Pons (tissue), 1 donor: ENCODE measurements around the gene DEXI.

ENCODE experiments used
- DNase-seq: peaks from one replicate; pipeline ENCODE4 v3.0.0-alpha.2; 2016; ENCODE audit warnings: low spot score

The DEXI gene

DNA sequence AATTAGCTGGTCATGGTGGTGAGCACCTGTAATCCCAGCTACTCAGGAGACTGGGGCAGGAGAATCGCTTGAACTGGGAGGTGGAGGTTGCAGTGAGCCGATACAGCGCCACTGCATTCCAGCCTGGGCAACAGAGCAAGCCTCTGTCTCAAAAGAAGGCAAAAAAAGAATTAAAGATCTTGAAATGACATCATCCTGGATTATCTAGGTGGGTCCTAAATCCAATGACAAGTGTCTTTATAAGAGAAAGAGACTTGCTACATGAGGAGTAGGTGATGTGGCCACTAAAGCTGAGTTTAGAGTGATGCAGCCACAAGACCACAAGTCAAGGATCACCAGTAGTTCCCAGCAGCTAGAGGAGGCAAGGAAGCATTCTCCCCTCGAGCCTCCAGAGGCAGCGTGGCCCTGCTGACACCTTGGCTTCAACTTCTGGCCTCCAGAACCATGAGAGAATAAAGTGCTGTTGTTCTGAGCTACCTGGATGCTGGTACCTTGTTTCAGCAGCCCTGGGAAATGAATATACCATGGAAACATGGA lies 49.4 kb downstream of the DEXI start:
- no peak for DNase-seq

DNA sequence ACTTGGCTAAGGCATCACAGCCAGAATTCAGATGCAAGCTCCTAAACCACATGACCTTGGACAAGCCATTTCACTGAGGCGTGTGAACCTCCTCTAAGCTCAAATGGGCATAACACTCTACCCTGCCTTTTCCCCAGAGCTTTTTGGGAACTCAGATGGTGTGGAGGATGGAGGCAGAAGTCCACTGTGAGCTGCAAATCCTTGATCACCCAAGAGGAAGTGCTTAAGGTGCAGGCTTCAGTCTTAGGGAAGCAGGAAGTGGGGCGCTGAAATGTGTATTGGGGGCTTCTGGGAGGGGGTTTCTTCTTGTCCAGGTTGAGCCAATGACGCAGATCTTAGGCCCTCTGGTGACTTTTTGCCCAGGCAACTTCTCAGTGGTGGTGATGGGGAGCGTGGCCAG lies 52.4 kb downstream of the DEXI start:
- DNase-seq = no peak

DNA sequence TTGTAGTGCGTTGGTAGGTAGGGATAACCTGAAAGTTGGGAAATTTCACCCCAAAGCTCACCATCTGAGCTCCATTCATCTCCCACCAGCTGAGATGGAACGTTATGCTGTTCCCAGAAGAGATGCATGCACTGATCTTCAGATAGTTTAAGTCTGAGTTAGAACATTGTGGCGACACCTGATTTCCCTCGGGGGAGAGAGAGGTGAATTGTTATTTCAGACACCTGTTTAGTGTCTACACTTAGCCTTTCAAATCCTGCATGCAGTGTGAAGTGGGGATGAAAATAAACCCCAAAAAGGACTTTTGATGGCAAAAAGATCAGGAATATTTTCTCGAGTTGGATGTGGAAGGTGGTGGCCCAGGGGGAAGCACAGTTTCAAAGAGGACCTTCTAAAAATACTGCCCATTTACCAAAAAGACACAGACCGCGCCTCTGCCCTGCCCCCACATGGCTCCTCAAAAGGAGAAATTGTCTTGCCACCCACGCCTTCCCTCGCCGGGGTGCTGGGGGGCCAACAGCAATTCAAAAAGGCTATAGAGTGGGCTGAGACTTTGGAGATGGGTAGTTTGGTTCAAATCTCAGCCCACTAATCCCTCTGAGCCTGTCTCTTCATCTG lies 53.8 kb downstream of the DEXI start:
- no peak for DNase-seq

DNA sequence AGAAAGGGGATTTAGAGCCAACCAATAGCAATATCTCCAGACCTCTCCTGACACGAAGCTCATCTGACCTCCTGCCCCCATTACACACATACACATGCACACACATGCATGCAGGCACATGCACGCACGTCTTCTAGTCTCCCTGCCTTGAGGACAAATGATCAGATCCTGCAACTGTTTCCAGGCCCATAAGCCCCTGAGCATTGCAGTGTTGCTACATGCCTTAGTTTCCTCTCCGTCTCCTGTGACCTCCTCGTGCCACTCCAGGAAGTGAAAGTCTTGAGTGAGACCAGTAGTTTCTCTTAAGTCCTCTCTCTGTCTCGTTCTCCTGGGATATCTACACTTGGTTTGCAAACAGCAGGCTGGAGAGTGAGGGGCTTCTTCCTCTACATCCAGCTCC lies 57.0 kb downstream of the DEXI start:
- DNase-seq = peak; percentile 81

DNA sequence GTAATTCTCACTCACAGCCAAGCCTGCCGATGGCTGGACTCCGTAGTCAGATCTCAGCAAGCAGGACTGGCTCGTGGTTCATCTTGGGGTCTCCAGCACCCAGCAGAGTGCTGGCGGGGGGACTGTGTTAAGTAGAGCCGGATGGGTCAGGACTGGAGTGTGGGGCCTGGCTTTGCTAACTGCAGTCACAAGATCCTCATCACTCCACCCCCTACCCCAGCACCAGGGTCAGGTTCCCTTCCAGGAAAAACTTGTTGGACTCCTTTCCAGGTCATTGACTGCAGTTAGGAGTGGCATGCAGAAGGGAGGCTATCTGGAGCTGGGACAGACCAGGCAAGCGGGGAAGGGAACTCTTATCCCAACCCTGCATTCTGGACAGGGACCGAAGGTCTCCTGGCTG lies 59.3 kb downstream of the DEXI start:
- DNase-seq = no peak

DNA sequence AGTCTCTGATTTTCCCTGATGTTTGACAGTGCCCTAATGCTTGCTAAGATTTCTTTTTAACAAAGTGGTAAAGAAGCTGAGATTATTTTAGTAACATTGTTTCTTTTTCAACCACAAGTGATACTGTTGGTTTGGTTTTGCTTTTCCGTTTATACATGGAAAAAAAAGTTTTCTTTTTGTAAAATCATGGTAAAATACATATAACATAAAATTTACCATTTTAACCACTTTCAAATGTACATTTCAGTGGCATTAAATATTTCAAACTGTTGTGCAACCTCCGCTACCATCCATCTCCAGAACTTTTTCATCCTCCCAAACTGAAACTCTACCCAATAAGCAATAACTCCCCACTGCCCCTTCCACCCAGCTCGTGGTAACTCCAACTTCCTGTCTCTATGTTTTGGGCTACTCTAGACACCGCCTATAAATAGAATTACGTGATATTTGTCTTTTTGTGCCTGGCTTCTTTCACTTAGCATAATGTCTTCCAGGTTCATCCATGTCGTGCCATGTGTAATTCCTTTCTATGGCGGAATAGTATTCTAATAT lies 60.7 kb downstream of the DEXI start:
- DNase-seq = no peak

DNA sequence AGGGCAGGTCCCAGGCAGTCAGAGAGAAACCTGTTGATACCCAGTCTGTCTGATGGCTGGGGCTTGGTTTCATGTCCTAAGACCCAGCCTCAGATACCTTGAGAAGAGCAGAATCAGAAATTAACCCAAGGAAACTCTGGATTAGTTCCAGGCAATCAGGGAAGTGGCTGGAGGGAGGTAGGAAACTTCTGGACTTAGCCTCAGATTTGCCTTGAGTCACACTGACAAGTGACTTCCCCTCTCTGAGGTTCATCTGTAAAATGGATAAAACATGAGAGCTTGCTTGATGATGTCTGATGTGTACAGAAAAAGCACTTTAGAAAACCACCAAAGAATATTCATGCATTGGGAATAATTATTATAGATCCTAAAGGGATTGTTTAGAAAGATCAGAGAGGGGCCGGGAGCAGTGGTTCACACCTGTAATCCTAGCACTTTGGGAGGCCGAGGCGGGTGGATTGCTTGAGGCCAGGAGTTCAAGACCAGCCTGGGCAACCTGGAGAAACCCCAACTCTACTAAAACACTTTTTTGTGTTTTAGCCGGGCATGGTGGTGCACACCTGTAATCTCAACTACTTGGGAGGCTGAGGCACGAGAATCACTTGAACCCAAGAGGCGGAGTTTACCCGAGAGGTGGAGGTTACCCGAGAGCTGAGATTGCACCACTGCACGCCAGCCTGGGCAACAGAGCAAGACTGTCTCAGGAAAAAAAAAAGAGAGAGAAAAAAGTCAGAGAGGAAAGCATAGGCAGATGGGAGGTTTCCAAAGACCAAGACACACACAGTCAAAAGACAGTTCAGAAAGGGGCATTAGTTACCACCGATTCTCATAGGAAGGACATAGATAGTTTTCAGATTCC lies 61.4 kb downstream of the DEXI start:
- DNase-seq = no peak

DNA sequence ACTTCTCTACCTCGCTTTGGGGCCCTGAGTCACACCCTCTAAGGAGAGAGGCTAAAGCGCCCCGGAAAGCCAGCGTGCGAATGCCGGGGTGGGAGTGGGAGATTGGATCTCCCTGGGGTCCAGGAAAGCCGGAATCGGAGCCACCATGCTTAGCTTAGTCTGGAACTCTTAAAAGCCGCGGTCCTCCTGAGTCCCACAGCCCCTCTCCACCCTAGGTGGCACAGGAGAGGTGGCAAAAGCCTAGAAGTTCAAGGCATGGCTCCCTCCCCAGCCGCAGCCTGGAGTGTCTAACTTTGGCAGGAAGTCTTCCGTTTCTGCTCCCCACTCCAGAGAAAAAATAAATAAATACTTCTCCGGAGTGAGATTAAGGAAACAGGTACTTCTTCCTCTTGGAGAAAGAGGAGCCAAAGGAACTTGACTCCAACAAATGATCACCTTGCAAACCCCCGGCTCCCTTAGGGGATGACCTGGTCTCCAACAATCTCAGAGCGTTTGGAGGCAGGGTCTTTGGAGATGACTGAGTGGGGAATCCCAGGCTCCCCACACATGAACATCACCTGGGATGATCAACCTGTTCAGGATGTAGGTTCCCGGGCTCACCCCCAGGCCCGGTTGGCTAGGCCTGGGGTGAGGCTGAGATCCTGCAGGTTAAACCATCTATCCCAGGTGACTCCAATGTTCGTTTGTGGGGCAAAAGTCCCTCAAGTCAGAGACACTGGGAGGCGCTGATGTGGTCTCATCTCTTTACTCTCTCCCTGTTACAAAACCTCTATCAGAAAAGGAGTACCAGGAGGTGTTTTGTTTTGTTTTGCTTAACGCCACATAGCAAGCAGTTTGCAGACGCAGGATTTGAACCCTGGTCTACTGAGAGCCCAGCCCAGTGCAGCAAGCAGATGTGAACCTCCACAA lies 62.3 kb downstream of the DEXI start:
- no peak for DNase-seq
